Epidermal melanocyte (primary cell): ENCODE results near the gene IZUMO2.
"Not testable (repeated sequence)": the region's sequence is repeated elsewhere in the genome, so short reads cannot be mapped to it uniquely, and the experiment has no call there.

ENCODE experiments used
- DNase-seq: peaks from one replicate; pipeline ENCODE4 v3.0.0; 2011; ENCODE audit warnings: low spot score; ENCODE audit not compliant: insufficient read length

Gene IZUMO2

DNA sequence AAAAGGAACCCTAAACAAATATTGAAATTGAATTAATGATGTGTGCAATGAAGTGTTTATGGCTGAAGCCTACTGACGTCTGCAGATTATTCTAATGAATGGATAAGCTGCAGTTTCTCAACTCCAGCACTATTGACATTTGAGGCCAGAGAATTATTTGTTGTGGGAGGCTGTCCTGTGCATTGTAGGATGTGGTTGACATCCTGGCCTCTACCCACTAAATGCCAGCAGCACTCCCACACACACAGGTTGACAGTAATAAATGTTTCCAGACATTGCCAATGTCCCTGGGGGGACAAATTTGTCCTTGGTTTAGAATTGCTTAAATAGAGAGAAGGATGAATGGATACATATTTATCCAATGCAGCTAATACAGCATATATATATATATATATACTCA is 21.1 kb upstream of the IZUMO2 start:
- no peak for DNase-seq

DNA sequence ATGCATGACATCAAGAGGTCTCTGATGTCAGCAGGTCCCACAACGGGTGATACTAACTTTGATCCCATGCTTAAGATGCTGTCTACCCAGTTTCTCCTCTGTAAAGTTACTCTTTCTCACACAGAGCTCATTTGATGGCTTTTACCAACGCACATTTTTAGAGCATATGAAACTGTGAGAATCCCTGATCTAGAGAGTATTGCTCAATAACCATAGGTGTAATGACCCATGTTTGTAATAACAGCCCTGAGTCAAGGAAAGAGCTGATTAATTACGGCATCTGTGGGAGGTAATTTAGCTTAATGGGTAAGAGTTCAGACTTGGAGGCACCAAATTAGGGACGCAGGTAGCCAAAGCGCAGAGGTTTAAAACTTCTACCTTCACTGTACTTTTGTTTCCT is 18.0 kb upstream of the IZUMO2 start:
- DNase-seq, result no peak

DNA sequence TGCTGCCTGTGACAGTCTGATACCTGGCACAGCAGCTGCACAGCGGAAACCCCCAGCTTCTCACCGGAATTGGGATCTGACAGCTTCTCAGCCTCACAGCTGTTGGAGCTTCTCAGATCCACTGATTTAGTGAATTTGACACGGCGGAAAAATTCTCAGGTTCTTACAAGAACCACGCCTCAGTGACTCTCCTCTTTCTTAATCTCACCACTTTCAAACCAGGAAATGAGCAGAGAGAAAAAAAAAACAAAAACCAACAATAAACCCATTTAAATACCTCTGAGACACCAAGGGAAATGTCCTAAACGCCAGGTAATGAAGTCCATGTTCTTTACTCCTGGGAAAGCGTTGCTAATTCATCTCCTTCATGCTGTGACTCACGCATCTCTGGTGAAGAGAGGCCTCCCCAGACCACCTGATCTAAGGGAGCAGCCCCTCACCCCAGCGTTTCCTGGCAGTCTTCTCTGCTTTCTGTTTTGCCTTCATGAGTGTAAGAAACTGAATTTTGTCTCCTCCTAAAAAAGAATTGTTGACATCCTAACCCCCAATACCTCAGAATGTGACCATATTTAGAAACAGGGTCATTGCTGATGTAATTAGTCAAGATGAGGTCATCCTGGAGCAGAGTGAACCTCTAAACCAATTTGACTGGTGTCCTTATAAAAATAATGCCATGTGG is 15.9 kb upstream of the IZUMO2 start:
- DNase-seq, result no peak

DNA sequence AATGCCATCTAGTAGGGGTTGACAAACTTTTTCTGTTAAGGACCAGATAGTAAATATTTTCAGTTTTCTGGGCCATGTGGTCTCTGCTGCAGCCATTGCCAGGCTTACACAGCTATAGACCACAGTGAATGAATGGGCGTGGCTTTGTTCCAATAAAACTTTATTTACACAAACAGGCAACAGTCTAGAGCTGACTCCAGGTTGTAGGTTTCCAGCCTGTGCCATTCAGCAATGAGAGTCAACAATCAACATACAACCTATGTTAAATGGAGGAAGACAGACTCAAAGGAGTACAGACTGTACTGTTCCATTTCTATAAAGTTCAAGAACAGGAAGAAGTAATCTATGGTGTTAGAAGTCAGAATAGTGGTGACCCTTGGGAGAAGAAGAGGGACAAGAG is 15.2 kb upstream of the IZUMO2 start:
- DNase-seq, result no peak

DNA sequence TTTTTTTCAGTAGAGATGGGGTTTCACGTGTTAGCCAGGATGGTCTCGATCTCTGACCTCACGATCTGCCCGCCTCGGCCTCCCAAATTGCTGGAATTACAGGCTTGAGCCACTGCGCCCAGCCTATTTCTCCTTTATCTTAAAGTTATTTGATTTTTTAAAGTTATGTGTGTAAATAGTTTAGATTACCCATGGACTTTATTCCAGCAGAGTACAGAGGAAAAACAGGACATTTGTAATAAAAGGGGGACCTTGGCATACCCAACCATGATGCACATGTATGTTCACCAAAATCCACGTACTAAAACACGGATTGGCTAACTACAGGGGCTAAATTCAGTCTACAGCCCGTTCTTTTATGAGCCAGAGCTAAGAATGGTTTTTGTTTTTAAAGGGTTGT is 13.7 kb upstream of the IZUMO2 start:
- DNase-seq, result no peak

DNA sequence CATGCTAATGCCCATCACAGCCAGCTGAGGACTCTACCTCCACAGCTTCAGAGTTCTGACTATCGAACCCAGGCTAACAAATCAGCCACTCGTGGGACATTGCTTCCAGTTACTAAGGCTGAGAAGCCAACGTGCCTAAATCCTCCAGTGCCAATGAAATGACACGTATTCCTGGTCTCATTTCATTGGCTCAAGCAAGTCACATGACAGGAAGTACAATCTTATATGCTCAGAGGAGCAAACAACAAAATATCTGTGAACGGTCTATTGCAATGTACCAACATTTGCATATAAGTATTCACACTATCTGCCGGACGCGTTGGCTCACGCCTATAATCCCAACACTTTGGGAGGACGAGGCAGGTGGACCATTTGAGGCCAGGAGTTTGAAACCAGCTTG is 12.8 kb upstream of the IZUMO2 start:
- DNase-seq, result no peak

DNA sequence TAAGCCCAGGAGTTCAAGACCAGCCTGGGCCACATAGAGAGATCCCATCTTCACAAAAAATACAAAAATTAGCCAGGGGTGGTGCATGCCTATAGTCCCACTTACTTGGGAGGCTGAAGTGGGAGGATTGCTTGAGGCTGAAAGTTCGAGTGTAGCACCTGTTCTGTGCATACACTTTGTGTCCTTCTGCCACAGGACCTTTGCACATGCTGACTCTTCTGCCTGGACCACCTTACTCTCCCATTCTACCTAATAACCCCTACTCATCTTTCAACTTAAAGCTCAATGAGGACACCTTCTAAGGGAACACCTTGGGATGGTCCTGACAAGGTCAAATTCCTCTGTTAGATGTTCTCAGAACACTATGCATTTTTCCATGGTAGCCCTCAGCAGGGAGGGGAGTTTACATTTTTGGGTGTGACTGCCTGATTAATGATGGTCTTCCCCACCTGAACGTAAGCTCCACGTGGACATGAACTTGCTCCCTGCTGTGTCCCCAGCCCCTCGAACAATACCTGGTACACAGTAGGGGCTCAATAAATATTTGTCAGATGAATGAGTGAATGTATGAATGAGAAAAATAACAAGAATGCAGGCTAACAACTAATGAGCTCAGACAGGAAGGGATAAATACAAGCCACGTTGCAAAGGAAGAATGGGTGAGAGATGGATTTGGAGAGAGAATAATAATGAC is 11.2 kb upstream of the IZUMO2 start:
- no peak for DNase-seq

DNA sequence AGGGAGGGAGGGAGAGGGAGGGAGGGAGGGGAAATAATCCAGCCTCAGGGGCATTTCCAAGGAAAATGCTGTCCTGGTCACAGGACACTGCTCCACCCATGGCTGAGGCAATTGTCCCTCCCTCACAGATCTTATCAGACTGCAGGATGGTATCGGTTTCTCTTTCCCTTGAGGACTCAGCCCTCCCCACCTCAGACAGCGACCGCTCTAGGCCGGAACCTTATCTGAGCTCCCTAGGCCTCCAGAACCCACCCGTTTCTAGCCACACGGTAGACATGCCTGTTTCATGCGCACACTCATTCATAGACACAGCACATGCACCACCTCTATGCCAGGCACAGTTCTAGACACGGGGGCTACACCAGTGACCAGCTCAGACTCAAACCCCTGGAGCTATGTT is 10.0 kb upstream of the IZUMO2 start:
- no peak for DNase-seq

DNA sequence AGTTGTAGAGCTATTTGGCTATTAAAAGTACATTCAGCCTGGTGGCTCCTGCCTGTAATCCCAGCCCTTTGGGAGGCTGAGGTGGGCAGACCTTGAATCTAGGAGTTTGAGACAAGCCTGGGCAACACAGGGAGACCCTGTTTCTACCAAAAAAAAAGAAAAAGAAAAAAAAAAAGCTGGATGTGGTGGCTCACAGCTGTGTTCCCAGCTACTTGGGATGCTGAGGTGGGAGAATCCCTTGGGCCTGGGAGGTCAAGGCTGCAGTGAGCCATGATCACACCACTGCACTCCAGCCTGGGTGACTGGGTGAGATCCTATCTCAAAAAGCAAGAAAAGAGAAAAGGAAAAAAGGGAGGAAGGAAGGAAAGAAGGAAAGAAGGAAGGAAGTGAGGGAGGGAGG is 9.6 kb upstream of the IZUMO2 start:
- no peak for DNase-seq

DNA sequence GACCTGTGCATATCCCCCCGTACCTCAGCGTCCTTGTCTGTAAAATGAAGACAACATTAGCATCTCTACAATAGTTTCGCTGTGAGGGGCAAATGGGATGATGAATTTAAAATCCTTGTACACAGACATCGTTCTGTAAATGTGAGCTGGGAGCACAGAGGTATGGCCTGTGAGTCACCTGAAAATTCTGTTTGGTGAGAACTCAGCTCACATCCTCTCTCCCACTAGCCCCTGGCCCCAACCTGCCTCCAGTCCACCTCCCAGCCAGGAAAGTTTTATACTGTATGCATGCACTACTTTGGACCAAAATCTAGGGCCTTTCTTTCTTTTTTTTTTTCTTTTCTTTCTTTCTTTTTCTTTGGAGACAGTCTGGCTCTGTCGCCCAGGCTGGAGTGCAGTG is 8.7 kb upstream of the IZUMO2 start:
- DNase-seq, result no peak

DNA sequence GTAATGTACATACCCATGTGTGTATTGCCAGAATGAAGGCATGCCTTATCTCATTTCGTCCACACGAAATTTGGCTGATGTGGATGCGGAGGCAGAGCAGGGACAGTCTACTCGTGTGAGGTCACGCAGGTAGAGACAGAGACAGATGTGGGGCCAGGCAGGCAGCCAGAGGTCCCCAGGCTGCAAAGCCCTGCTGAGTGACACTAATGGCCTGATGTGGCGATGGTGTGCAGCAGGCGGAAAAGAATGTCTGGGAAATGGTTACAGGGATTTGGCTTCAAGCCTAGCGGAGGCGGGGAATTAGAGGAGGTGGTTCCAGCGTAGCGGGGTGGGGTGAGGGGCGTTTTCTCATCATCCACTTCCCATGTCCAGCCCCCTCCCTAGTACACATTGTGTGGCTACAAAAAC is 4.2 kb upstream of the IZUMO2 start:
- no peak for DNase-seq

DNA sequence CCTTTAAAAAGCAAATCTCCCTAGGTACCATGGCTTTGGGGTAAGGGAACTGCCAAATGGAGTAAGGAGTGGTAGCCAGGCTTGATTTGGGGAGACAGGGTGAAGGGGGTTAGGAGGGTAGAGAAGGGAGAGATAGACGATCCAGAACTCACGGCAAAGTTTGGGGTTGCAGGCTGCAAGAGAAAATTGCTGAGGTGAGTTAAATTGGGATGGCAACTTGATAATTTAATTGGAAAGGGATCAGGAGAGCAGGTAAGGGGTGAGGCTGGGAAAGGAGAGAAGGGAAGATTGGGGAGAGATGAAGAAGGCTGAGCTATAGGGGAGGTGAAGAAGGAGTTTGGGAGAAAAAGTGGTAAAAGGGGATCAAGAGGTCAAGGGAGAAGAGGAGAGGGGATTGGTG is 4.0 kb downstream of the IZUMO2 start:
- no peak for DNase-seq

DNA sequence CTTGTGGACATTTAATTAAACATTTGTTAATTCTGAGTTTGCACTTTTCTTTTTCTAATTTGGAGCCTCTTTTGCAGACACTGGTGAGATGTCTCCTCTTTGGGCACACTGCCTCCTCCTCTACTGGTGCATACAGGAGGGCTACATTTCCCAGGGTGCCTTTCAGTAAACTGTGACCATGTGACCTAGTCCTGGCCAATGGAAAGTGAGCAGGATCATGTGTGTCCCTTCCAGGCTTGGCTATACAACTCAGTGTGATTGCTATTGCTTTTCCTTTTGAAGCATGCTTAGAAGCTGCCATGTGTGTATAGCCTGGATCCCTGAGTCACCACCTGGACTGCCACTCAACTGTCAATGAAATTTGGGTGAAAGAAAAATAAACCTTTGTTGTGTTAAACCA is 4.5 kb downstream of the IZUMO2 start:
- DNase-seq, result no peak

DNA sequence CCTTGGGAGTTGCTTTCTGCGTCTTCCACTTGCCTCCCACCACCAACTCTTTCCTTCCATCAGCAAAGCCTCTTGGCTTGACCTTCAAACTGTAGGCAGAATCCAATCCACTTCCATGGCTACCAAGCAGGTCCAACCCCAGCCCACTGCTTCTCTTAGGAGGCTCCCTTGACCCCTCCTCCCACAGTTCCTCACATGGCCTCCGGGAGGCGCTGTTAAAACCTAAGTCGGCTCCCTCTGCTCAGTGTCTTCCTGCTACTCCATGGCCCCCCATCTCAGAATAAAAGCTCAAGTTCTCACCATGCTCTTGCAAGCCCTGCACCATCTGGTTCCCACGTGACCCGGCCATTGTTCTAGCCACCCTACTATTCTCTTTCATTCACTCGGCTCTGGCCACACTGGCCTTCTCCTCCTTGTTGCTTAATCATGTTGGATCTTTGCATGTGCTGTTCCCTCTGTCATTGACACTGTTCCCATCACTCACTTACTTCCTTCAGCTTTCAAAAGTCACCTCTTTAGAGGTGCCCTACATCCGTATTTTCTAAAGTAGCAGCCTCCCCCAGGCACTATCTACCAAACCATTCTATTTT is 7.5 kb downstream of the IZUMO2 start:
- DNase-seq, result no peak

DNA sequence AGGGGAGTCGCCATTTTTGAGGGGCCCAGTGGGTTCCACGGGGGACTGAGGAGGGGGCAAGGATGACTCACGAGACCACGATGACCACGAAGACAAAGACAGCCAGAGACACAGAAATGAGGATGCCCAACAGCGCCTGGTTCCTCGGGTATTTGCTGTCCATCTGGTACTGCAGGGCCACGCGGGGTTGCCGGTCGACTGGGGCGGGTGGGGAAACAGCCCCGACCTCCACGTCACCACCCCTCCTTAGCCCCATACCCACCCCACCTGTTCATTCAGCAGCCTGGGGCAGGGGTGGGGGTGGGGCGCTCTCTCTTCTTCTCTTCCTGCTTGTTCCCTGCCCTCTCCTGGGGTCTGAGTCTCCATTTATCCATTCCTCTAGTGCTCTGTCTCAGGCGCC is 8.6 kb downstream of the IZUMO2 start:
- DNase-seq, result no peak

DNA sequence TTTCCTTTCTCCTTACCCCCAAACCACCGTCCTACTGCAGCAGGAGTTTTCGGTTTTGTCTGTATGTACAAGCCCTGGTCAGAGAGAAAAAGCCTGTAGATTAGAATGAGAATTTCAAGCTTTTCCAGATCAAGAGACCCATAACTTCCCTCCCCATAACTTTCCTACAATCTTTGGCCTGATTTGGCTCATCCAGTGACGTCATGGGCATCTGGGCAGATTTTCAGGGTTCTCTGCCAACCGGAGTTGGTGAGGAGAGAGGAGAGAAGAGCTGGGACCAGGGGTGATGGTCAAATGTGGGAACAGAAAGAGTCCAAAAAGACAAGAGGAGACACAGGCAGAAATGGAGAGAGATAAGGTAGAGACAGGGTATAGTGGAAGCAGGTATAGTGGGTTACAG is 10.5 kb downstream of the IZUMO2 start:
- DNase-seq, result no peak

DNA sequence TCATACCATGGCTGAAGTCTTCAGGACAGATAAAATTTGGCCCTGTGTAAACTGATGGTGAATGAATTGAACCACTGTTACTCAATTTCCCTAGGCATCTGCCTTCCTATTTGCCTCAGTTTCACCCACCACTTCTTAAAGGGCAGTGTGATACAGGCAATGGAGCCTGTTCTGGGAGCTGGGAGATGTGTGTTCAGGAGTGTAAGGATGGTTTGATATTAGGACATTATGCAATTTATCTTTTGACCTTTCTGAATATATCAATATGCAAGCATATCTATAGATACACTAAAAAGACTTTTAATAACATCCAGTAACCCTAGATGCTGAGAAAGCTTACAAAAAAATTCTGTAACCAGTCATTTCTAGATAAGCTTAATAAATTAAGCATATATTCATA is 14.6 kb downstream of the IZUMO2 start:
- no peak for DNase-seq

DNA sequence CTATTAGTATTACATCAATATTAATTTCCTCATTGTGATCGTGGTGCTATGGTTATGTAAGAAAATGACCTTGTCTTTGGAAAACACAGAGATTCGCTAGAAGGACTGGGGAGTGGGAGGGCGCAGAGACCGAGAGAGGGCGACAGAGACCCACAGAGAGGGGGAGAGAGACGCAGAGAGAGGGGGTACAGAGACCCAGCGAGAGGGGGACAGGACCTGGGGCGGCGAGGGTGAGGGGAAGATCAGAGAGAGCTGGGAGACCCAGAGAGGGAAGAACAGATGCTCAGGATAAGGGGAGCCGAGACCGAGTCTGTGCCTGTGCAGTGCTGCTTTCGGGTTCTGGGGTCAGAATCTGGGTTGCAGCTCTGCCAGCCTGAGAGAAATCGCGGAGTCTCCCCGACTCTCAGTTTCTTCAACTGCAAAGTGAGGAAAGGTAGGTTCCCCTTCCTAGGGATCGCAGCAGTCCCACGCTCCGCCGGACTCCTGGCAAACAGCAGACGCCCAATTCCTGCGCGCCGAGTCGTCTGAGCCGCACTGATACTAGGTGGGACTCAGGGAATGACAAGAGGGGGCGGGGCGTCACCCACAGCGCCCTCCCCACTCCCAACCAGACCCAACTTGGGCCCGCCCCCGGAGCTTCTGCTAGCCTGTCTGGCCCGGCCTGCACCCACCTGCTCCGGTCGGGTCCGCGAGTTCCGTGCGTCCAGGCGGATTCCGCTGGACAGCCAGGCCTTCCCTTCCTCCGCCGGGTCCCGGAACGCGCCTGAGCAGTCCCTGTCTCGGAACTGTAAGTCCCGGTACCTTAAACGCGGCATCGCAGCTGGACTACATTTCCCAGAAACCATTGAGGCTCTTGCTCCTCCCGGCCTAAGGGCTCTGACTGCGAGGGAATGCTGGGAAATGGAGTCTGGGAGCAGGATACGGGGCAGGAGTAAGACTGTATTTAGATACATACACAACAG is 15.3 kb downstream of the IZUMO2 start:
- DNase-seq, result peak; percentile 69

DNA sequence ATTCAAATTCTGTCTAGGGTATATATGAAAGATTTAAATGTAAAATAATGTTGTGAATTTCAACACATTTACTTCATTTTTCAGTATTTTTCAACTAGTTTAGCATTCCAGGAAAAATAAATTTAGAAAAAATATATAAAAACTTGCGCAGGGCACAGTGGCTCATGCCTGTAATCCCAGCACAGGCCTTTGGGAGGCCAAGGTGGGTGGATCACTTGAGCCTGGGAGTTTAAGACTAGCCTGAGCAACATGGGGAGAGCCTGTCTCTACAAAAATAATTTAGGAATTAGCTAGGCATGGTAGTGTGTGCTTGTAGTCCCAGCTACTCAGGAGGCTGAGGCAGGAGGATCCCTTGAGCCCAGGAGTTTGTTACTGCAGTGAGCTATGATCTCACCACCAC is 21.2 kb downstream of the IZUMO2 start:
- DNase-seq, result not testable (repeated sequence)

DNA sequence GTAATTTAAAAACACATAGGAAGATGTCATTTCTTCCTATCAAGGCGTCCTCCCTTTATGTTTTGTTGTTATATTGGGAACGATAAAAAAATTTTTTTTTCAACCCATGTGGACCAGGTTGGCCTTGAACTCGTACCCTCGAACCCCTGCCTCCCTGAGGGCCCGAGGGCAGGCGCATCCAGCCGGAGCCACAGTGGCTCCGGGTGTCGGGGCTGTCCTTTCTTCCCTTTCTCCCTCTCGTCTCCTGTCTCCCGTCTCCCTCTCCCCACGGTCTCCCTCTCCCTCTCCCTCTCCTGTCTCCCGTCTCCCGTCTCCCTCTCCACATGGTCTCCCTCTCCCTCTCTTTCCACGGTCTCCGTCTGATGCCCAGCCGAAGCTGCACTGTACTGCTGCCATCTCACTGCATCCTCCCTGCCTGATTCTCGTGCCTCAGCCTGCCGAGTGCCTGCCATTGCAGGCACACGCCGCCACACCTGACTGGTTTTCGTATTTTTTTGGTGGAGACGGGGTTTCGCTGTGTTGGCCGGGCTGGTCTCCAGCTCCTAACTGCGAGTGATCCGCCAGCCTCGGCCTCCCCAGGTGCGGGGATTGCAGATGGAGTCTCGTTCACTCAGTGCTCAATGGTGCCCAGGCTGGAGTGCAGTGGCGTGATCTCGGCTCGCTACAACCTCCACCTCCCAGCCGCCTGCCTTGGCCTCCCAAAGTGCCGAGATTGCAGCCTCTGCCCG is 22.8 kb downstream of the IZUMO2 start:
- not testable (repeated sequence) for DNase-seq
